CD4-positive, CD25-positive, alpha-beta regulatory T cell (primary cell): ENCODE results near the gene TET1. TPM values are rescaled to one million over a fixed set of nuclear protein-coding genes. Genes with fewer than 3 reads are reported as not detected.
A peak's percentile ranks its signal among the peaks of the same experiment; 100 is the strongest.
"Not testable (repeated sequence)": the region's sequence is repeated elsewhere in the genome, so short reads cannot be mapped to it uniquely, and the experiment has no call there.

Experiments used
- ATAC-seq, 2 donors: fragments of 150-1000 bp; cut with Tn5 transposase; one replicate each; pipeline ENCODE4 v1.10.0; 2021; ENCODE audit warnings: low read depth in 2 of 2, moderate number of reproducible peaks in 2 of 2, moderate library complexity in 1 of 2
- DNase-seq, 3 donors: peaks; one replicate each; pipeline versions ENCODE4 v3.0.0 to v3.0.0-alpha.2; 2012 to 2022; ENCODE audit warnings: mixed read lengths in 1 of 3
- H3K27ac ChIP-seq: one replicate; pipeline ENCODE4 v1.7.0; 2013; ENCODE audit warnings: mild to moderate bottlenecking, low read length; ENCODE audit not compliant: insufficient read depth, poor library complexity, severe bottlenecking
- H3K27me3 ChIP-seq: one replicate; pipeline ENCODE4 v1.7.0; 2013; ENCODE audit warnings: low read length; ENCODE audit not compliant: control insufficient read depth, insufficient read depth
- H3K36me3 ChIP-seq: one replicate; pipeline ENCODE4 v1.7.0; 2013; ENCODE audit warnings: mild to moderate bottlenecking, low read length, moderate library complexity; ENCODE audit not compliant: control insufficient read depth, insufficient read depth
- H3K4me1 ChIP-seq: 2 replicates; pipeline ENCODE4 v1.7.0; 2013; ENCODE audit warnings: mild to moderate bottlenecking, low read length; ENCODE audit not compliant: insufficient read depth, control insufficient read depth, poor library complexity, severe bottlenecking
- H3K4me3 ChIP-seq: one replicate; pipeline ENCODE4 v1.7.0; 2013; ENCODE audit warnings: low read depth, mild to moderate bottlenecking, low read length, moderate library complexity
- H3K9me3 ChIP-seq, 2 experiments: 1 replicate in 1 of 2; 2 replicates in 1 of 2; pipeline ENCODE4 v1.7.0; 2013; ENCODE audit warnings: low read length in 2 of 2, mild to moderate bottlenecking in 1 of 2, moderate library complexity in 1 of 2; ENCODE audit not compliant: control insufficient read depth in 2 of 2
- H3K27ac Mint-ChIP-seq, 3 donors: one replicate each; pipeline ENCODE4 v1.8.0; 2020 to 2022; ENCODE audit warnings: mild to moderate bottlenecking in 3 of 3, mixed read lengths in 3 of 3, moderate library complexity in 2 of 3
- H3K27me3 Mint-ChIP-seq: one replicate; pipeline ENCODE4 v1.8.0; 2022; ENCODE audit warnings: mild to moderate bottlenecking, mixed read lengths
- H3K36me3 Mint-ChIP-seq: one replicate; pipeline ENCODE4 v1.8.0; 2020; ENCODE audit warnings: mixed read lengths
- H3K4me1 Mint-ChIP-seq, 4 donors: one replicate each; pipeline ENCODE4 v1.8.0; 2020 to 2022; ENCODE audit warnings: mixed read lengths in 4 of 4, mild to moderate bottlenecking in 1 of 4
- H3K4me3 Mint-ChIP-seq, 4 donors: one replicate each; pipeline ENCODE4 v1.8.0; 2020 to 2022; ENCODE audit warnings: mild to moderate bottlenecking in 4 of 4, mixed read lengths in 4 of 4, moderate library complexity in 3 of 4
- H3K9me3 Mint-ChIP-seq, 7 donors: one replicate each; pipeline ENCODE4 v1.8.0; 2020 to 2022; ENCODE audit warnings: mixed read lengths in 7 of 7, mild to moderate bottlenecking in 3 of 7, moderate library complexity in 2 of 7
- polyA plus RNA-seq, 4 donors: library from polyadenylated mRNA; unstranded; fragments of 300-500 nt; fragmentation: Illumina TruSeq; gene quantifications; one replicate each; pipeline ENCODE4 v1.2.3, GENCODE V29; 2021
- total RNA-seq: library from RNA; stranded (reverse); gene quantifications from one replicate; pipeline ENCODE4 v1.2.3, GENCODE V29; 2022

Gene TET1
- total and polyA plus RNA-seq, 5 donors from 2014 or later = 0.95 to 4.3 (median 1.6) TPM

DNA sequence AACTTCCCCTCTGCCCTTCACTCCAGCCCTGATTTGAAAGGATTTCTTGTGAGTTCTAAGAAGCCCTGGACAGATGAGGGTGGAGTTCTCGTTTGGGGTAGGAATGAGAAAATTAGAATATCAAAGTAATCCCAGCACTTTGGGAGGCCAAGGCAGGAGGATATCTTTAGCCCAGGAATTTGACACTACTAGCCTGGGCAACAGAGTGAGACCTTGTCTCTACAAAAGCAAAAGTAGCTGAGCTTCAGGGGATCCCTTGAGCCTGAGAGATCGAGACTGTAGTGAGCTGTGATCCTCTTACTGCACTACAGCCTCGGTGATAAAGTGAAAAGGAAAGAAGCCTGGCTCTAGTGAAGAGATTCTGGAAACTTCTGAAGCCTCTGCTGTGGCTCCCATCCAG is 76.2 kb downstream of the TET1 start:
- ATAC-seq = no peak
- H3K4me3 Mint-ChIP-seq = no peak overlapping the region

DNA sequence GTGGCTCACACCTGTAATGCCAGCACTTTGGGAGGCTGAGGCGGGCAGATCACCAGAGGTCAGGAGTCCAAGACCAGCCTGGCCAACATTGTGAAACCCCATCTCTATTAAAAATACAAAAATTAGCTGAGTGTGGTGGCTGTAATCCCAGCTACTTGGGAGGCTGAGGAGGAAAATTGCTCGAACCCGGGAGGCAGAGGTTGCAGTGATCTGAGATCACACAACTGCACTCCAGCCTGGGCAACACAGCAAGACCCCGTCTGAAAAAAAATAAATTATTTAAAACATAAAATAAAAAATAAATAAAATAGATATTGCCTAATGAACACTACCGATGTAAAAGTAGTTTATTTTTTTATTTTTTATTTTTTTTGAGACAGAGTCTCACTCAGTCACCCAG is 83.4 kb downstream of the TET1 start:
- H3K4me1 ChIP-seq, H3K4me1 Mint-ChIP-seq, H3K27ac Mint-ChIP-seq, H3K27me3 ChIP-seq, H3K27ac ChIP-seq, H3K9me3 Mint-ChIP-seq, H3K9me3 ChIP-seq, H3K4me3 Mint-ChIP-seq, H3K36me3 ChIP-seq, DNase-seq, ATAC-seq, H3K27me3 Mint-ChIP-seq, H3K4me3 ChIP-seq: not testable (repeated sequence)
- peaks cover 24% of the 10 kb centered on the region for H3K36me3 Mint-ChIP-seq

More for the DNA sequence above, 76.2 kb downstream of the TET1 start:
- Histone ChIP-seq H3K4me3 (no peak overlapping the region), H3K4me1 (no peaks in the 10 kb centered on the region), H3K27me3 (no peaks in the 10 kb centered on the region), H3K27ac (no peak overlapping the region), H3K9me3 (no peaks in the 10 kb centered on the region), H3K36me3 (no peaks in the 10 kb centered on the region)
- DNase-seq = no peak
- Mint-ChIP-seq H3K27ac (no peak overlapping the region), H3K27me3 (no peaks in the 10 kb centered on the region), H3K36me3 (peaks cover 13% of the 10 kb centered on the region), H3K4me1 (peaks cover 0 to 6% (median 5%) of the 10 kb centered on the region in 4 donors), H3K9me3 (peaks cover 0 to 1% (median 0%) of the 10 kb centered on the region in 7 donors)

GRCh38 chr10:68647672-68648341 is 87.7 kb downstream of the TET1 start:
- no peaks in the 10 kb centered on the region for H3K27me3 Mint-ChIP-seq
- no peak for DNase-seq
- H3K27ac ChIP-seq = no peak overlapping the region
- no peaks in the 10 kb centered on the region for H3K9me3 Mint-ChIP-seq
- peaks cover 30% of the 10 kb centered on the region for H3K36me3 Mint-ChIP-seq
- H3K27ac Mint-ChIP-seq = no peak overlapping the region
- H3K4me1 Mint-ChIP-seq = peaks cover 0 to 9% (median 1%) of the 10 kb centered on the region in 4 donors
- H3K9me3 ChIP-seq = no peaks in the 10 kb centered on the region
- H3K4me3 ChIP-seq = no peak overlapping the region
- H3K27me3 ChIP-seq = no peaks in the 10 kb centered on the region
- no peaks in the 10 kb centered on the region for H3K4me1 ChIP-seq
- H3K4me3 Mint-ChIP-seq = no peak overlapping the region
- H3K36me3 ChIP-seq = peaks cover 4% of the 10 kb centered on the region
- ATAC-seq = no peak

GRCh38 chr10:68655620-68656126 is 95.5 kb downstream of the TET1 start:
- H3K4me1 Mint-ChIP-seq = peaks cover 0 to 6% (median 0%) of the 10 kb centered on the region in 4 donors

GRCh38 chr10:68665841-68666240 is 105.7 kb downstream of the TET1 start:
- no peaks in the 10 kb centered on the region for H3K9me3 Mint-ChIP-seq
- no peak overlapping the region for H3K4me3 Mint-ChIP-seq
- ATAC-seq (no peak), DNase-seq (no peak)
- H3K27ac Mint-ChIP-seq = no peak overlapping the region
- H3K4me3 ChIP-seq = no peak overlapping the region
- H3K4me1 Mint-ChIP-seq = peaks cover 0 to 10% (median 7%) of the 10 kb centered on the region in 4 donors
- H3K27me3 ChIP-seq = no peaks in the 10 kb centered on the region
- no peak overlapping the region for H3K27ac ChIP-seq
- H3K36me3 Mint-ChIP-seq = peaks cover 23% of the 10 kb centered on the region
- no peaks in the 10 kb centered on the region for H3K4me1 ChIP-seq
- H3K36me3 ChIP-seq = peaks cover 7% of the 10 kb centered on the region
- H3K9me3 ChIP-seq = no peaks in the 10 kb centered on the region
- H3K27me3 Mint-ChIP-seq = no peaks in the 10 kb centered on the region

More at GRCh38 chr10:68655620-68656126, 95.5 kb downstream of the TET1 start:
- Histone ChIP-seq H3K4me3 (no peak overlapping the region), H3K9me3 (no peaks in the 10 kb centered on the region), H3K4me1 (no peaks in the 10 kb centered on the region), H3K36me3 (peaks cover 3% of the 10 kb centered on the region), H3K27me3 (no peaks in the 10 kb centered on the region), H3K27ac (no peak overlapping the region)
- no peak for ATAC-seq
- Mint-ChIP-seq H3K36me3 (peaks cover 7% of the 10 kb centered on the region), H3K9me3 (no peaks in the 10 kb centered on the region), H3K4me3 (no peak overlapping the region), H3K27ac (no peak overlapping the region), H3K27me3 (no peaks in the 10 kb centered on the region)
- DNase-seq = no peak

DNA sequence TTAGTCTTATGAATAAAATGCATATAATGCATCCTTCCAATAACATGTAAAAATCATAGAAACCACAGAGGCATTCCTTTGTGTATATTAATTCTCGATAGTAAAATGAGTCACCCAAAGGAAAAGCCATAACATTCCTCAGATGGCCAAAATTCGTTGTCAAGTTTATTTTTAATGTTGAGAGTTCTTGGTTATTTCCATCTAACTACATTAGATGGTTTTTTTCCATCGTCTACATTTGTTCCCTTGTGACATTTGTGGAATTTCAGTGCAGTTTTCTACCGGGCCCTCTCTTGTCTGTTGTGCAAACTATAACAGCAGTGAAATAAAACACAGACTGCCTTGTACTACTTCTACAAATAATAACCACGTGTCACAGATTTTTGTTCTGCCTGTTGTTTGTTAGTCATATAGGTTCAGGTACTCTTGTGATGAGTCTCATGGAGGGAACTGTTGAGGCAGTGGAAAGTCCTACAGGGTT is 106.2 kb downstream of the TET1 start:
- Mint-ChIP-seq H3K36me3 (peaks cover 23% of the 10 kb centered on the region), H3K27ac (no peak overlapping the region), H3K27me3 (no peaks in the 10 kb centered on the region), H3K4me1 (peaks cover 0 to 10% (median 7%) of the 10 kb centered on the region in 4 donors), H3K9me3 (no peaks in the 10 kb centered on the region), H3K4me3 (no peak overlapping the region)
- H3K9me3 ChIP-seq = no peaks in the 10 kb centered on the region
- DNase-seq = no peak
- peaks cover 7% of the 10 kb centered on the region for H3K36me3 ChIP-seq
- H3K4me3 ChIP-seq = no peak overlapping the region
- H3K4me1 ChIP-seq = no peaks in the 10 kb centered on the region
- no peak overlapping the region for H3K27ac ChIP-seq
- no peak for ATAC-seq
- no peaks in the 10 kb centered on the region for H3K27me3 ChIP-seq

- DNase-seq (peak in 1 of 3 donors; percentile 29), ATAC-seq (no peak)
- Histone ChIP-seq H3K27me3 (no peaks in the 10 kb centered on the region), H3K27ac (no peak overlapping the region), H3K4me3 (peak overlapping the region; percentile 10), H3K4me1 (no peaks in the 10 kb centered on the region), H3K36me3 (peaks cover 11% of the 10 kb centered on the region), H3K9me3 (no peaks in the 10 kb centered on the region)
- peak overlapping the region in 3 of 4 donors; percentile 47 to 60 (median 59) for H3K4me3 Mint-ChIP-seq
- H3K27ac Mint-ChIP-seq = peak overlapping the region in 1 of 3 donors; percentile 41
- no peaks in the 10 kb centered on the region for H3K27me3 Mint-ChIP-seq
- H3K36me3 Mint-ChIP-seq = peaks cover 26% of the 10 kb centered on the region
- H3K4me1 Mint-ChIP-seq = peaks cover 0 to 10% (median 7%) of the 10 kb centered on the region in 4 donors
- H3K9me3 Mint-ChIP-seq = no peaks in the 10 kb centered on the region
These were observed 108.1 kb downstream of the TET1 start for GRCh38 chr10:68668231-68668630.

- H3K4me1 ChIP-seq = no peaks in the 10 kb centered on the region
- peaks cover 0 to 10% (median 7%) of the 10 kb centered on the region in 4 donors for H3K4me1 Mint-ChIP-seq
- H3K36me3 Mint-ChIP-seq = peaks cover 27% of the 10 kb centered on the region
- DNase-seq = no peak
- peaks cover 13% of the 10 kb centered on the region for H3K36me3 ChIP-seq
- H3K9me3 ChIP-seq = no peaks in the 10 kb centered on the region
- no peak overlapping the region for H3K27ac ChIP-seq
- no peaks in the 10 kb centered on the region for H3K27me3 Mint-ChIP-seq
- H3K27me3 ChIP-seq = no peaks in the 10 kb centered on the region
- H3K27ac Mint-ChIP-seq = peak overlapping the region in 2 of 3 donors; percentile 41 to 74
- H3K4me3 ChIP-seq = no peak overlapping the region
- ATAC-seq = no peak
- H3K9me3 Mint-ChIP-seq = no peaks in the 10 kb centered on the region
- H3K4me3 Mint-ChIP-seq = no peak overlapping the region
These were observed 108.8 kb downstream of the TET1 start for GRCh38 chr10:68668972-68669371.
